ENCODE data around the gene AGAP1.

The AGAP1 gene

GRCh38 chr2:235573331-235574221 is 79.7 kb downstream of the AGAP1 start:
- no peak for DNase-seq

GRCh38 chr2:235575431-235575830 is 81.6 kb downstream of the AGAP1 start:
- no peak for DNase-seq

- DNase-seq: no peak
These were observed 82.1 kb downstream of the AGAP1 start for GRCh38 chr2:235575904-235576303.

- no peak for DNase-seq
These were observed 82.6 kb downstream of the AGAP1 start for GRCh38 chr2:235576337-235576910.

GRCh38 chr2:235577404-235578330 is 83.8 kb downstream of the AGAP1 start:
- no peak for DNase-seq

GRCh38 chr2:235579128-235579527 is 85.3 kb downstream of the AGAP1 start:
- DNase-seq: no peak

- no peak for DNase-seq
These were observed 86.7 kb downstream of the AGAP1 start for GRCh38 chr2:235580426-235581157.

- DNase-seq: no peak
These were observed 88.3 kb downstream of the AGAP1 start for GRCh38 chr2:235582081-235582686.

- no peak for DNase-seq
These were observed 88.9 kb downstream of the AGAP1 start for GRCh38 chr2:235582729-235583128.

GRCh38 chr2:235583144-235583543 is 89.3 kb downstream of the AGAP1 start:
- DNase-seq: no peak

GRCh38 chr2:235583925-235584637 is 90.2 kb downstream of the AGAP1 start:
- no peak for DNase-seq

- DNase-seq: no peak
These were observed 90.8 kb downstream of the AGAP1 start for GRCh38 chr2:235584638-235585007.

GRCh38 chr2:235587202-235587601 is 93.4 kb downstream of the AGAP1 start:
- no peak for DNase-seq

- DNase-seq: no peak
These were observed 94.9 kb downstream of the AGAP1 start for GRCh38 chr2:235588750-235589149.

GRCh38 chr2:235591231-235591730 is 97.4 kb downstream of the AGAP1 start:
- DNase-seq: no peak

- no peak for DNase-seq
These were observed 98.1 kb downstream of the AGAP1 start for GRCh38 chr2:235591921-235592320.

- no peak for DNase-seq
These were observed 98.6 kb downstream of the AGAP1 start for GRCh38 chr2:235592430-235592829.

GRCh38 chr2:235592836-235593235 is 99.0 kb downstream of the AGAP1 start:
- DNase-seq: no peak

GRCh38 chr2:235594041-235594440 is 100.2 kb downstream of the AGAP1 start:
- DNase-seq: peak; percentile 40

- DNase-seq: no peak
These were observed 101.1 kb downstream of the AGAP1 start for GRCh38 chr2:235594964-235595363.

- DNase-seq: peak; percentile 23
These were observed 101.7 kb downstream of the AGAP1 start for GRCh38 chr2:235595422-235596010.

All from CD4-positive, alpha-beta T cell treated with Interleukin-4 for 4 hours (primary cell).